ENCODE measurements around the gene OR2AK2.

Gene OR2AK2

DNA sequence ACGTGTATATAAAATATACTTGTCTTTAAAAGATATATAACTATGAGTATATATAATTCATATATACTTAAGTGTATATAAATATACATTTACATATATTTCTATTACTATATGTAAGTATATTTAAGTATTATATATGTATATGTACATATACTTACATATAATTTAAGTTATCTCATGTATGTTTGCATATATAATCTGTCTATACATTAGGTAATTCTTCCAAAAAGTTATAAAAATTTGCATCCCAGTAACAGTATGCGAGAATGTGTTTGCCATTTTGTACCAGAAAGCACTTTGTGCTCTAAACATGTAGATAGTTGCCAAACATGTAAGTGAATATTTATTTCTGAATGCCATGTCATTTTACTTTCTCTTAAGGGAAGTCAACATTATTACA is at the start of gene OR2AK2:
Gene OR2AK2, plus strand, starts transcription at position 301 of the 400 bp plus-strand sequence. CDS start 144 bp downstream, outside the sequence.
- no peak for DNase-seq

DNA sequence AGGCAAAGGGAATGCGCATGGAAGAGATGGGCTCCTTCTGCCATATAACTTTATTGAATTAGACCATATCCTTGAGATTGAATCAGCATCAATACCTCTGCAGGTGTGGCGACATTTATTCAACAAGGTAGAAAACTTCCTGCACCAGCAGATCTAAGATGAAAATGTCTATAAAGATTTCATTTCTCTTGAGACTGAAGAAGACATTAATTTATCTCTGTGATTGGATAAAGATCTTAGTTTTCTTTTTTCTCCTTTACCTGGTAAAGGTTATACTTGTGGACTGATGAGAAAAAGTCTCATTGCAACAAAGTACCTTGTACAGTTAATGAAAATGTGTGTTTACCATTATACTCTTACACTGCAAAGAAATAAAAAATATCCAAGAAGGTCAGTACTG is 45.1 kb upstream of the OR2AK2 start, which contains the start of gene OR2T8:
Gene OR2T8, plus strand, starts transcription at position 301 of the 400 bp plus-strand sequence. CDS start 766 bp downstream, outside the sequence.
- DNase-seq, result no peak

GRCh38 chr1:247923941-247924340 is 41.1 kb upstream of the OR2AK2 start:
- no peak for DNase-seq

DNA sequence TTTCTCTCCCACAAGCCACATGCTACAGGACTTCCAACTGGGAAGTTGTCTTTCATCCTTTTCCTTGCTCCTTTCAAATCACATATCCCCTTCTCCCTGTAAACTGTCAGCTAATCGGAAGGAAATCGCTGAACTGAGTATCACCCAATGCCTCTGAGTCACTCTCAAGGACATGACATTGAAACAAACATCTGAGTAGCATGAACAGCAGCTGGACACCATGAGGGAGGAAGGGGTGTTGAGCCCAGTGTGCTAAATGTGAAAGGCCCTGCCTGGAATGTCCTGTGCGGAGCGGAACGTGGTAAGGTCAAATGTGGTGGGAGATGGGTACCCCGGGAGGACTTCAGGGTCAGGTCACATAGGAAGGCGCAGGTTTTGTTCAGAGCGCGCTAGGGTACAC is 40.2 kb upstream of the OR2AK2 start, which contains the start of gene OR2AJ1:
Gene OR2AJ1, plus strand, starts transcription at position 22 of the 400 bp plus-strand sequence. CDS start 8,880 bp downstream, outside the sequence.
- DNase-seq, result no peak

- DNase-seq, result no peak
Measured at GRCh38 chr1:247933989-247934388, 31.0 kb upstream of the OR2AK2 start.

- no peak for DNase-seq
Measured at GRCh38 chr1:247935781-247936180, 29.3 kb upstream of the OR2AK2 start.

DNA sequence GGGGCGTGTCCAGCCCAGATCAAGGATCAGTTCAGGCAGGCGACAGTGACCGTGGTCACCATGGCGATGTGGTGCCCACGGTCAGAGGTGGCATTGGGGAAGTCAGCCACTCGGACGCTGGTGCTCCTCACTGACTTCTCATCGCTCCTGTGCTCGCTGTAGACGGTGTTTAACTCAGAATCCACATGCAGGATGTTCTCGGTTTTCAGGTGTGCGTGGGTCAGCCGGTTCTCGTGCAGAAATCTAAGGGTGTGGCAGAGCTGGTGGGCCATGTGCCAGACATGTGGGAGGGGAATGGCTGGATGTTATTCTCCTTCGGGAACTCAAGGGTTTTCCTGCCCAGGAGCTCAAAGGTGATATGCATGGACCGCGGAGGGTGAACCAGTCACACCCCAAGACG is 28.6 kb upstream of the OR2AK2 start:
- DNase-seq, result no peak

- DNase-seq, result peak; percentile 67 to 97
Measured at GRCh38 chr1:247936965-247937734, 27.9 kb upstream of the OR2AK2 start.

DNA sequence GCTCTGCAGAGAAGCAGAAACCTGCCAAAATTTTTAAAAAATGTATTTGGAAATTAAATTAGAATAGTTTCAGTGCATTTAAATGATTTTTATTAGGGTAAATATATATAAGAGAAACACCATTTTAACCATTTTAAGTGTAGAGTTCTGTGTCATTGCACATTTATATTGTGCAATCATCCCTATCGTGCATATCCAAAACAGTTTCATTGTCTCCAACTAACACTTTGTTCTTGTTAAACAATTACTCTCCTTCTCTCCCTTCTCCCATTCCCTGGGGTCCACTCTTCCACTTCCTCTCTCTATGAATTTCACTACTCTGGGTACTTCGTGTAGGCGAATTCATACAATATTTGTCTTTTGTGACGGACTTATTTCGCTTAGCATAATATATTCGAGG is 22.4 kb upstream of the OR2AK2 start:
- DNase-seq, result no peak

GRCh38 chr1:247948558-247948957 is 16.5 kb upstream of the OR2AK2 start, which contains the start of gene OR2L8:
Gene OR2L8 (plus strand): TSS chr1:247948858. CDS start chr1:247948858, 0 bp downstream.
- DNase-seq, result no peak

GRCh38 chr1:247953408-247953807 is 11.6 kb upstream of the OR2AK2 start:
- DNase-seq, result no peak

- no peak for DNase-seq
Measured at GRCh38 chr1:247961791-247962190, 3.2 kb upstream of the OR2AK2 start.

- no peak for DNase-seq
Measured at GRCh38 chr1:247962911-247963588, 2.0 kb upstream of the OR2AK2 start.

DNA sequence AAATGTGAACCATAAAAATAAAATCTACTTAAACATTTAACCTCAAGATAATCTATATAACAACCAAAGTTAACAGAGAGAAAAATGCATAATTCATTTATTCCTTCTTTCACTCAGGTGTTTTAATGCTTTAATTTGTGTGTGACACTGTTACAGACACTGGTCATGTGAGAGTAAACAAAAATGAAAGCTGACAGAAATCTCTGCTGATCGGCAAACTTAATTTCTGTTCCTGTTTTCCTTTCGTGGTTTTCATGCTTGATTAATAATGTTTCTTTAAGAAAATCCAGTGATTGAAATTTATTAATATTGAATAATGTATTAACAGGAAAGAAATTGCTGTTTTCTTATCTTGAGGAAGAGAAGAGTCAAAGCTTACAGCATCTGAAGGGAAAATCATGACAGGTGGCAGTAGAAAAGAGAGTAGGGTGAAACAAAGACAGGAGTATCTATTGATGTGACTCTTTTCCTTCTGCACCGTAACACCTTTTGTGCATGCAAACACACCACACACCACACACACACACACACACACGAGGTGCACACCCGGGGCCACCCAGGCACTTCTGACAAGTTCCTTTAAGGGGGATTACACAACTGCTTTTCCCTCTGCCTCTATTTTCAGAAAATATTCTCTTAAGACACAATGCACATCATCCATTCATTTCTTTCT is 1.6 kb downstream of the OR2AK2 start:
- DNase-seq, result no peak

GRCh38 chr1:247992986-247993385 is 28.0 kb downstream of the OR2AK2 start:
- DNase-seq, result no peak

DNA sequence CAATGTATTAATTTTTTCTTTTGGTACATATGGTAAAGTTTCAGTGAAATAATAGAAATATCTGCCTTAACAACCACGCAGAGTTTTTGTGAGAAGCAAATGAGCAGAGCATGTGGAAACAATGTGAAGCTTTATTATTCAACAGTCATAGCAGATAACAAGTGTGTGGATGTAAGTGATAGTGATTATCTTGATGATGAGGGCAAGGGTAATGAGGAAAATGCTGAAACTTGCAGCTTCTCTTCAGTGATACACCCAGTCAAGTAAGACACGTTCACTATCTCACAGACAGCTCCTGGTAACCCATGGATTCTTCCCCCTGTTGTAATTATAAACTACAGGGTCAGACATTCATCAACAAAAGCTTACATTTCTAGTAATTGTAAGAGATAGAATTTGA is 33.8 kb downstream of the OR2AK2 start:
- no peak for DNase-seq

GRCh38 chr1:248000169-248000568 is 35.1 kb downstream of the OR2AK2 start:
- DNase-seq, result no peak

GRCh38 chr1:248007778-248008177 is 42.7 kb downstream of the OR2AK2 start:
- DNase-seq, result no peak

GRCh38 chr1:248009681-248010080 is 44.6 kb downstream of the OR2AK2 start:
- DNase-seq, result no peak

GRCh38 chr1:248013229-248013710 is 48.2 kb downstream of the OR2AK2 start, which contains the start of gene OR2L5:
Gene OR2L5 (plus strand): TSS chr1:248013660. CDS start chr1:248021948, 8,288 bp downstream.
- no peak for DNase-seq

- no peak for DNase-seq
Measured at GRCh38 chr1:248015803-248016202, 50.8 kb downstream of the OR2AK2 start.

Data from stimulated activated CD4-positive, alpha-beta T cell treated with anti-CD3 and anti-CD28 coated beads, Interleukin-2, amount 100 ng/mL, for 24 hours (primary cell).